GM18511 (cell line): Measurements from ENCODE around the gene BHLHA15.

Source experiments
- ATAC-seq: cut with Tn5 transposase; IDR thresholded peaks from one replicate; pipeline ENCODE4 v1.9.1; 2021; ENCODE audit warnings: mild to moderate bottlenecking, moderate library complexity; ENCODE audit not compliant: unreplicated experiment

BHLHA15 gene

GRCh38 chr7:98211221-98211675 is at the start of gene BHLHA15:
Gene BHLHA15, plus strand, starts transcription at chr7:98211439. Its CDS starts 871 bp downstream, at chr7:98212310.
- ATAC-seq, result peak; percentile 54

GRCh38 chr7:98162758-98163157 is 48.5 kb upstream of the BHLHA15 start:
- ATAC-seq, result no peak

- ATAC-seq, result no peak
Observed at GRCh38 chr7:98163269-98163668, 48.0 kb upstream of the BHLHA15 start.

- ATAC-seq, result no peak
Observed at GRCh38 chr7:98163704-98164494, 47.3 kb upstream of the BHLHA15 start.

GRCh38 chr7:98165827-98166667 is 45.2 kb upstream of the BHLHA15 start:
- peak; percentile 61 for ATAC-seq

- ATAC-seq, result no peak
Observed at GRCh38 chr7:98166668-98166970, 44.6 kb upstream of the BHLHA15 start.

GRCh38 chr7:98167653-98168052 is 43.6 kb upstream of the BHLHA15 start:
- ATAC-seq, result no peak

- peak; percentile 82 for ATAC-seq
Observed at GRCh38 chr7:98168181-98168903, 42.9 kb upstream of the BHLHA15 start.

- ATAC-seq, result no peak
Observed at GRCh38 chr7:98168904-98169621, 42.2 kb upstream of the BHLHA15 start.

- ATAC-seq, result no peak
Observed at GRCh38 chr7:98170966-98171365, 40.3 kb upstream of the BHLHA15 start.

GRCh38 chr7:98171449-98171848 is 39.8 kb upstream of the BHLHA15 start:
- no peak for ATAC-seq

- no peak for ATAC-seq
Observed at GRCh38 chr7:98174334-98175259, 36.6 kb upstream of the BHLHA15 start.

GRCh38 chr7:98175260-98175940 is 35.8 kb upstream of the BHLHA15 start:
- ATAC-seq, result no peak

GRCh38 chr7:98177553-98177952 is 33.7 kb upstream of the BHLHA15 start:
- ATAC-seq, result no peak

GRCh38 chr7:98178321-98178720 is 32.9 kb upstream of the BHLHA15 start:
- ATAC-seq, result no peak

GRCh38 chr7:98178762-98179490 is 32.3 kb upstream of the BHLHA15 start:
- ATAC-seq, result no peak

- ATAC-seq, result no peak
Observed at GRCh38 chr7:98180751-98181150, 30.5 kb upstream of the BHLHA15 start.

GRCh38 chr7:98185101-98185500 is 26.1 kb upstream of the BHLHA15 start:
- ATAC-seq, result no peak
